ENCODE measurements around the gene FOLR1.

Gene FOLR1

GRCh38 chr11:72222907-72223614, 31.1 kb downstream of the FOLR1 start:
- peak; percentile 93 for DNase-seq (ENCODE audit: low spot score)
- no peak for TF ChIP-seq CTCF (IDR thresholded peaks at IDR 0.05; ENCODE audit: extremely low read depth, missing control alignments)

GRCh38 chr11:72223615-72224563, 31.9 kb downstream of the FOLR1 start:
- DNase-seq (ENCODE audit: low spot score): peak; percentile 86
- no peak for TF ChIP-seq CTCF (IDR thresholded peaks at IDR 0.05; ENCODE audit: extremely low read depth, missing control alignments)

- TF ChIP-seq CTCF (IDR thresholded peaks at IDR 0.05; ENCODE audit: extremely low read depth, missing control alignments): no peak
- peak; percentile 64 for DNase-seq (ENCODE audit: low spot score)
Measured at GRCh38 chr11:72224564-72225410, 32.8 kb downstream of the FOLR1 start, which contains the start of gene INPPL1. Gene INPPL1 (plus strand): TSS chr11:72224767. CDS start chr11:72224985, 218 bp downstream.

GRCh38 chr11:72225411-72225951, 33.5 kb downstream of the FOLR1 start:
- no peak for TF ChIP-seq CTCF (IDR thresholded peaks at IDR 0.05; ENCODE audit: extremely low read depth, missing control alignments)
- peak; percentile 30 for DNase-seq (ENCODE audit: low spot score)

GRCh38 chr11:72226701-72227100, 34.8 kb downstream of the FOLR1 start:
- TF ChIP-seq CTCF (IDR thresholded peaks at IDR 0.05; ENCODE audit: extremely low read depth, missing control alignments): no peak
- DNase-seq (ENCODE audit: low spot score): no peak

GRCh38 chr11:72227316-72228228, 35.6 kb downstream of the FOLR1 start:
- no peak for DNase-seq (ENCODE audit: low spot score)
- TF ChIP-seq CTCF (IDR thresholded peaks at IDR 0.05; ENCODE audit: extremely low read depth, missing control alignments): no peak
